ENCODE results near the gene KLHL5.
"Not testable (repeated sequence)": the region's sequence is repeated elsewhere in the genome, so short reads cannot be mapped to it uniquely, and the experiment has no call there.

Gene KLHL5

GRCh38 chr4:39024311-39024865, 37.6 kb upstream of the KLHL5 start:
- TF ChIP-seq, protein P1, sequence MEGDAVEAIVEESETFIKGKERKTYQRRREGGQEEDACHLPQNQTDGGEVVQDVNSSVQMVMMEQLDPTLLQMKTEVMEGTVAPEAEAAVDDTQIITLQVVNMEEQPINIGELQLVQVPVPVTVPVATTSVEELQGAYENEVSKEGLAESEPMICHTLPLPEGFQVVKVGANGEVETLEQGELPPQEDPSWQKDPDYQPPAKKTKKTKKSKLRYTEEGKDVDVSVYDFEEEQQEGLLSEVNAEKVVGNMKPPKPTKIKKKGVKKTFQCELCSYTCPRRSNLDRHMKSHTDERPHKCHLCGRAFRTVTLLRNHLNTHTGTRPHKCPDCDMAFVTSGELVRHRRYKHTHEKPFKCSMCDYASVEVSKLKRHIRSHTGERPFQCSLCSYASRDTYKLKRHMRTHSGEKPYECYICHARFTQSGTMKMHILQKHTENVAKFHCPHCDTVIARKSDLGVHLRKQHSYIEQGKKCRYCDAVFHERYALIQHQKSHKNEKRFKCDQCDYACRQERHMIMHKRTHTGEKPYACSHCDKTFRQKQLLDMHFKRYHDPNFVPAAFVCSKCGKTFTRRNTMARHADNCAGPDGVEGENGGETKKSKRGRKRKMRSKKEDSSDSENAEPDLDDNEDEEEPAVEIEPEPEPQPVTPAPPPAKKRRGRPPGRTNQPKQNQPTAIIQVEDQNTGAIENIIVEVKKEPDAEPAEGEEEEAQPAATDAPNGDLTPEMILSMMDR (conservative IDR thresholded peaks at IDR 0.05; ENCODE audit: low read depth) = no peak
- H3K27ac ChIP-seq = no peak overlapping the region
- CTCF ChIA-PET = interaction anchor here (0.6 kb wide), 1 partner anchor 79 kb away, joined by 3 read pairs; no protein-coding TSS in a partner anchor
- DNase-seq (ENCODE audit: low spot score) = no peak
- POLR2A ChIA-PET (ENCODE audit: low non-redundant PET) = no interaction called here

DNA sequence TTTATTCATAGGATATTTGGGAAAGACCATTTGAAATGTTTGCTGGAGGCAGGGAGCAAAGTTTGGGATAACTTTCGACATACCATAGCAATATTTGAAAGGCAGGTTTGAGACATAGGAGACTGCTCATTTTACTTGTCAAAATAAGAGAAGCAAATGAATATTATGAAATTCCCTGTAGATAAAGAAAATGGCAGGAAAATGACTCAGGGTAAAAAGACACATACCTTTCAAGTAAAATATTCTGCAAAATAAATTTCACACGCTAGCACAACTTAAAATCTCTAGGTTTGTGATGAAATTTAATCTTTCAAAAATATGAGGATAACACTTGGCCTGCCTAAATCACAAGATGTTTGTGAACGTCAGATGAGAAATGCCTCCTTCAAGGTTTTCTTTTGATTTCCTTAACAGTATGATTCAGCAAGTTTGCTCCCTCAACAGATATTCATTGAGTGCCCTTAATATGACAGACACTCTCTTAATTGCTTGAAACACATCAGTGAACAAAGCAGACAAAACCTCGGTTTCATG, 36.4 kb upstream of the KLHL5 start:
- ChIA-PET CTCF (no interaction called here), POLR2A (ENCODE audit: low non-redundant PET) (no interaction called here)
- DNase-seq (ENCODE audit: low spot score) = no peak
- TF ChIP-seq, protein P1 (conservative IDR thresholded peaks at IDR 0.05; ENCODE audit: low read depth) = no peak
- no peak overlapping the region for H3K27ac ChIP-seq

GRCh38 chr4:39026096-39026495, 35.9 kb upstream of the KLHL5 start:
- DNase-seq (ENCODE audit: low spot score) = no peak
- TF ChIP-seq, protein P1 (conservative IDR thresholded peaks at IDR 0.05; ENCODE audit: low read depth) = no peak
- H3K27ac ChIP-seq = no peak overlapping the region
- ChIA-PET CTCF (interaction anchor here (0.6 kb wide), 1 partner anchor 90 kb away, joined by 4 read pairs; no protein-coding TSS in a partner anchor), POLR2A (ENCODE audit: low non-redundant PET) (no interaction called here)

GRCh38 chr4:39029752-39030694, 32.0 kb upstream of the KLHL5 start:
- TF ChIP-seq, protein P1 (conservative IDR thresholded peaks at IDR 0.05; ENCODE audit: low read depth) = no peak
- DNase-seq (ENCODE audit: low spot score) = no peak
- ChIA-PET POLR2A (ENCODE audit: low non-redundant PET) (no interaction called here), CTCF (no interaction called here)
- H3K27ac ChIP-seq = no peak overlapping the region

DNA sequence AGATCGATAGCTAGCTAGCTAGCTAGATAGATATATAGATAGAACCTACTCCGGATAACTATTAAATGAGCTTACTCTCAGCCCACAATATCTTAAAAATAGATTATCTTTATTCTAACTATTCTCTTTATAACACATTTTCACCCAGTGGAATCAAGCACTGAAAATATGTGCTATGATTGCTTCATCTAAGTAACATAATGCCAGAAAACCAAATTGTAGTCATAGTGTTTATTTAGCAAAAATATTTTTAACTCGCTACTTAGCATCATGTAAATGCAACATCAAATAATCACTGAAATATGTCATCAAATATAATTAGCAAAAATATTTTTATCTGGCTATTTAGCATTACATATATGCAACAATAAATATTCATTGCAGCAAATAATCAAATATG, 31.3 kb upstream of the KLHL5 start:
- TF ChIP-seq, protein P1 (conservative IDR thresholded peaks at IDR 0.05; ENCODE audit: low read depth) = no peak
- no peak overlapping the region for H3K27ac ChIP-seq
- DNase-seq (ENCODE audit: low spot score) = no peak
- ChIA-PET POLR2A (ENCODE audit: low non-redundant PET) (no interaction called here), CTCF (interaction anchor here (0.6 kb wide), 1 partner anchor 39 kb away, joined by 3 read pairs; no protein-coding TSS in a partner anchor)

GRCh38 chr4:39031590-39032020, 30.4 kb upstream of the KLHL5 start:
- H3K27ac ChIP-seq; CTCF ChIA-PET; DNase-seq (ENCODE audit: low spot score); POLR2A ChIA-PET (ENCODE audit: low non-redundant PET): not testable (repeated sequence)
